ENCODE measurements around the gene FOXL1. TPM values are rescaled to one million over a fixed set of nuclear protein-coding genes. Genes with fewer than 3 reads are reported as not detected.

FOXL1 gene
- polyA plus RNA-seq, 3 donors: not detected

- WGBS (ENCODE audit: insufficient coverage): 90% methylated on average over 7 of the region's 10 CpGs
- peaks cover 22 to 44% (median 27%) of the 10 kb centered on the region in 3 donors for H3K27me3 Mint-ChIP-seq (ENCODE audit: low read depth in 3 of 3)
Observed at GRCh38 chr16:86595983-86596605, 17.7 kb downstream of the FOXL1 start.

GRCh38 chr16:86597126-86597879 lies 19.0 kb downstream of the FOXL1 start:
- intact Hi-C loops (cut with micrococcal nuclease): no loop called here
- Mint-ChIP-seq H3K9me3 (peaks cover 0 to 3% (median 0%) of the 10 kb centered on the region in 7 donors), H3K36me3 (no peaks in the 10 kb centered on the region), H3K27ac (no peak overlapping the region), H3K4me3 (no peak overlapping the region), H3K4me1 (no peaks in the 10 kb centered on the region), H3K27me3 (ENCODE audit: low read depth in 3 of 3) (peaks cover 21 to 43% (median 23%) of the 10 kb centered on the region in 3 donors)
- H3K36me3 ChIP-seq (replicated peaks in 1 of 2; ENCODE audit: control insufficient read depth in 1 of 2, insufficient read depth in 2 of 2, low read length in 2 of 2): no peaks in the 10 kb centered on the region
- H3K4me2 ChIP-seq (replicated peaks; ENCODE audit: extremely low read depth, low read length, poor library complexity, severe bottlenecking): no peak overlapping the region
- TF ChIP-seq CTCF (IDR thresholded peaks at IDR 0.05): no peak
- no peak overlapping the region for H3K4me3 ChIP-seq (replicated peaks in 1 of 3; ENCODE audit: low read depth in 2 of 3, low read length in 3 of 3)
- no peaks in the 10 kb centered on the region for H3K4me1 ChIP-seq (ENCODE audit: control insufficient read depth in 1 of 2, insufficient read depth in 2 of 2, low read length in 2 of 2)
- H3K27me3 ChIP-seq (ENCODE audit: control insufficient read depth in 2 of 2, insufficient read depth in 2 of 2, low read length in 2 of 2): peaks cover 9 to 16% of the 10 kb centered on the region in 2 donors
- no peak overlapping the region for H2AFZ ChIP-seq (ENCODE audit: insufficient read depth, low read depth, low read length, poor library complexity, severe bottlenecking)
- H3K9me3 ChIP-seq (replicated peaks in 1 of 2; ENCODE audit: control insufficient read depth in 1 of 2, insufficient read depth in 1 of 2, low read length in 2 of 2): no peaks in the 10 kb centered on the region
- H3K79me2 ChIP-seq (ENCODE audit: insufficient read depth, low read length): no peaks in the 10 kb centered on the region
- no peaks in the 10 kb centered on the region for H4K20me1 ChIP-seq (ENCODE audit: insufficient read depth, low read length)
- H3K27ac ChIP-seq (ENCODE audit: low read depth in 1 of 2, low read length in 2 of 2): no peak overlapping the region
- H3K9ac ChIP-seq (ENCODE audit: insufficient read depth, low read length, poor library complexity, severe bottlenecking): no peak overlapping the region
- 97% methylated on average over 15 of the region's 18 CpGs for WGBS (ENCODE audit: insufficient coverage)
- DNase-seq: no peak

More at GRCh38 chr16:86595983-86596605, 17.7 kb downstream of the FOXL1 start:
- H3K4me1 ChIP-seq (ENCODE audit: control insufficient read depth in 1 of 2, insufficient read depth in 2 of 2, low read length in 2 of 2): no peaks in the 10 kb centered on the region
- H3K9me3 Mint-ChIP-seq: peaks cover 0 to 3% (median 0%) of the 10 kb centered on the region in 7 donors
- no peak overlapping the region for H2AFZ ChIP-seq (ENCODE audit: insufficient read depth, low read depth, low read length, poor library complexity, severe bottlenecking)
- H3K36me3 Mint-ChIP-seq: no peaks in the 10 kb centered on the region
- no peak overlapping the region for H3K27ac ChIP-seq (ENCODE audit: low read depth in 1 of 2, low read length in 2 of 2)
- H3K4me3 Mint-ChIP-seq: no peak overlapping the region
- no peaks in the 10 kb centered on the region for H4K20me1 ChIP-seq (ENCODE audit: insufficient read depth, low read length)
- H3K4me2 ChIP-seq (replicated peaks; ENCODE audit: extremely low read depth, low read length, poor library complexity, severe bottlenecking): no peak overlapping the region
- H3K36me3 ChIP-seq (replicated peaks in 1 of 2; ENCODE audit: control insufficient read depth in 1 of 2, insufficient read depth in 2 of 2, low read length in 2 of 2): no peaks in the 10 kb centered on the region
- H3K79me2 ChIP-seq (ENCODE audit: insufficient read depth, low read length): no peaks in the 10 kb centered on the region
- no peaks in the 10 kb centered on the region for H3K4me1 Mint-ChIP-seq
- no peak for TF ChIP-seq CTCF (IDR thresholded peaks at IDR 0.05)
- intact Hi-C loops (cut with micrococcal nuclease): no loop called here
- H3K27me3 ChIP-seq (ENCODE audit: control insufficient read depth in 2 of 2, insufficient read depth in 2 of 2, low read length in 2 of 2): peaks cover 12 to 16% of the 10 kb centered on the region in 2 donors
- DNase-seq: no peak
- no peaks in the 10 kb centered on the region for H3K9me3 ChIP-seq (replicated peaks in 1 of 2; ENCODE audit: control insufficient read depth in 1 of 2, insufficient read depth in 1 of 2, low read length in 2 of 2)
- H3K27ac Mint-ChIP-seq: no peak overlapping the region
- no peak overlapping the region for H3K4me3 ChIP-seq (replicated peaks in 1 of 3; ENCODE audit: low read depth in 2 of 3, low read length in 3 of 3)
- no peak overlapping the region for H3K9ac ChIP-seq (ENCODE audit: insufficient read depth, low read length, poor library complexity, severe bottlenecking)

Measured in CD14-positive monocyte (primary cell).